Measurements from ENCODE around the gene HERPUD2.

DNA sequence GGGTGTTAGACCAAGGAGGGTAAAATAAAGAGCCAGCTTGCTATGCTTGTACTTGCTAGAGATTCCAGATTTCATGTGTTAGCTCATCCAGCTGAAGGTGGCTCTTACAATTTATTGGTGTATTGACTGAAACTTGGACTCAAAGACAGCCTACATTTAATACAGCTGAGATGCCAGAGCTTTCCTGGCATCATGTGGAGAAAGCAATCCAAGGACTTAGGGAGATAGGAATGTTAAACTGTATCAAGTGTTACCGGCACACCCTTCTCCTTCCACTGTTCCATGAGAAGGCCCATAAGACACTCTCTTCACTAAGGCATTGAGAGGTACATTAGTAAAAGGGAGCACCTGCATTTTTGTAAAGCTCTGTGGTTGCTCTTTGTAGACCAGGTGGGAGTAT, 9.3 kb upstream of the HERPUD2 start:
- TF ChIP-seq POLR2AphosphoS5 (IDR thresholded peaks at IDR 0.05; ENCODE audit: low read depth, low read length) (no peak), EP300 (IDR thresholded peaks at IDR 0.05; ENCODE audit: borderline replicate concordance in 1 of 2, low read depth in 1 of 2, low read length in 1 of 2) (no peak), TAF1 (IDR thresholded peaks at IDR 0.05; ENCODE audit: borderline replicate concordance, low read depth, low read length) (no peak), RXRA (IDR thresholded peaks at IDR 0.05; ENCODE audit: borderline replicate concordance, low read depth) (no peak), RFX5 (IDR thresholded peaks at IDR 0.05; ENCODE audit: low read length) (no peak), ZBTB33 (IDR thresholded peaks at IDR 0.05; ENCODE audit: borderline replicate concordance, low read depth) (no peak), IRF3 (IDR thresholded peaks at IDR 0.05; ENCODE audit: low read depth, low read length) (no peak)
- TF ChIP-seq, protein P1, sequence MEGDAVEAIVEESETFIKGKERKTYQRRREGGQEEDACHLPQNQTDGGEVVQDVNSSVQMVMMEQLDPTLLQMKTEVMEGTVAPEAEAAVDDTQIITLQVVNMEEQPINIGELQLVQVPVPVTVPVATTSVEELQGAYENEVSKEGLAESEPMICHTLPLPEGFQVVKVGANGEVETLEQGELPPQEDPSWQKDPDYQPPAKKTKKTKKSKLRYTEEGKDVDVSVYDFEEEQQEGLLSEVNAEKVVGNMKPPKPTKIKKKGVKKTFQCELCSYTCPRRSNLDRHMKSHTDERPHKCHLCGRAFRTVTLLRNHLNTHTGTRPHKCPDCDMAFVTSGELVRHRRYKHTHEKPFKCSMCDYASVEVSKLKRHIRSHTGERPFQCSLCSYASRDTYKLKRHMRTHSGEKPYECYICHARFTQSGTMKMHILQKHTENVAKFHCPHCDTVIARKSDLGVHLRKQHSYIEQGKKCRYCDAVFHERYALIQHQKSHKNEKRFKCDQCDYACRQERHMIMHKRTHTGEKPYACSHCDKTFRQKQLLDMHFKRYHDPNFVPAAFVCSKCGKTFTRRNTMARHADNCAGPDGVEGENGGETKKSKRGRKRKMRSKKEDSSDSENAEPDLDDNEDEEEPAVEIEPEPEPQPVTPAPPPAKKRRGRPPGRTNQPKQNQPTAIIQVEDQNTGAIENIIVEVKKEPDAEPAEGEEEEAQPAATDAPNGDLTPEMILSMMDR (IDR thresholded peaks at IDR 0.05), result no peak
